Spleen (tissue), 11 donors: Measurements from ENCODE around the gene CAMK2B. TPM values are rescaled to one million over a fixed set of nuclear protein-coding genes. Genes with fewer than 3 reads are reported as not detected.

ENCODE experiments used
- DNase-seq: peaks from one replicate; pipeline ENCODE4 v3.0.0-alpha.2; 2020
- H3K27ac ChIP-seq, 8 donors: fragments of 200-600 bp; sonication (generic) in 7 of 8; 1 replicate in 4 of 8; 2 replicates in 4 of 8; pipeline versions ENCODE4 v1.5.0 to v1.8.0; 2016 to 2021; ENCODE audit warnings: inconsistent platforms in 4 of 8, mild to moderate bottlenecking in 4 of 8, moderate library complexity in 1 of 8
- H3K27me3 ChIP-seq, 7 donors: fragments of 200-600 bp; sonication (generic) in 6 of 7; replicated peaks in 1 of 7; 1 replicate in 4 of 7; 2 replicates in 3 of 7; pipeline versions ENCODE4 v1.5.0 to v1.8.0; 2016 to 2021; ENCODE audit warnings: inconsistent platforms in 3 of 7, mild to moderate bottlenecking in 1 of 7
- H3K36me3 ChIP-seq, 6 donors: fragments of 200-600 bp; sonication (generic) in 5 of 6; 1 replicate in 4 of 6; 2 replicates in 2 of 6; pipeline versions ENCODE4 v1.5.0 to v1.8.0; 2016 to 2021; ENCODE audit warnings: inconsistent platforms in 2 of 6
- H3K4me1 ChIP-seq, 6 donors: fragments of 200-600 bp; sonication (generic) in 5 of 6; 1 replicate in 3 of 6; 2 replicates in 3 of 6; pipeline versions ENCODE4 v1.5.0 to v1.8.0; 2016 to 2021; ENCODE audit warnings: inconsistent platforms in 3 of 6
- H3K4me3 ChIP-seq, 8 donors: fragments of 200-600 bp; sonication (generic) in 7 of 8; 1 replicate in 4 of 8; 2 replicates in 4 of 8; pipeline versions ENCODE4 v1.5.0 to v1.8.0; 2016 to 2021; ENCODE audit warnings: inconsistent platforms in 4 of 8, mild to moderate bottlenecking in 4 of 8, moderate library complexity in 2 of 8
- H3K9me3 ChIP-seq, 8 donors: fragments of 200-600 bp; sonication (generic) in 7 of 8; 1 replicate in 4 of 8; 2 replicates in 4 of 8; pipeline versions ENCODE4 v1.5.0 to v1.8.0; 2016 to 2021; ENCODE audit warnings: inconsistent platforms in 4 of 8
- CTCF ChIP-seq, 11 experiments: fragments of 200-600 bp in 7 of 11; fragments of 450-650 bp in 4 of 11; sonication (generic) in 4 of 11; IDR thresholded peaks in 8 of 11; conservative IDR thresholded peaks in 3 of 11; 1 replicate in 7 of 11; 2 replicates in 4 of 11; pipeline versions ENCODE4 v1.4.0 to v1.8.0; 2016 to 2021; ENCODE audit warnings: antibody characterized with exemption in 11 of 11, inconsistent platforms in 4 of 11, mild to moderate bottlenecking in 1 of 11
- POLR2A ChIP-seq, 3 donors: fragments of 450-650 bp; IDR thresholded peaks; one replicate each; pipeline ENCODE4 v1.5.1; 2017; ENCODE audit warnings: antibody characterized with exemption in 3 of 3, mild to moderate bottlenecking in 1 of 3
- POLR2AphosphoS5 ChIP-seq, 3 donors: sonication (generic); formaldehyde crosslinking; IDR thresholded peaks; one replicate each; pipeline ENCODE4 v1.5.1; 2017; ENCODE audit warnings: antibody characterized with exemption in 3 of 3
- WGBS, 5 donors: extraction: QIAGEN DNeasy Blood & Tissue Kit in 3 of 5; methylation state at CpG; one replicate each; pipeline versions ENCODE4 v1.1.5 to v1.1.7; 2013 to 2018; 5-methylcytosine and 5-hydroxymethylcytosine counted together
- intact Hi-C: fragments of 100-400 bp; cut with DNase I; formaldehyde crosslinking; loops from one replicate; pipeline ENCODE4 v1.15.0; 2023; ENCODE audit warnings: low total_unique reads
- polyA plus RNA-seq, 3 donors: library from polyadenylated mRNA; stranded (reverse); fragments of 200-250 nt; gene quantifications; one replicate each; pipeline ENCODE4 v1.2.1, GENCODE V29; 2013
- total RNA-seq, 7 donors: library from RNA; depleted of rRNA in 3 of 7; stranded (reverse); fragments of >200 nt in 3 of 7; fragmentation: NEBNext Ultra II Directional in 4 of 7; extraction: Animal tissue kit (Norgen Biotek cat#: 25700) in 4 of 7; gene quantifications; one replicate each; pipeline versions ENCODE4 v1.1.0 to v1.2.1, GENCODE V29; 2016 to 2021
- donor health status: healthy with polysubstance abuse.
- donor health status: DM: no; HTN: no; CAD: no; lungs with moderate emphysema.
- donor health status: DM: no; HTN: no; CAD: no.
- donor health status: Bipolar disorder and iron deficiency.
- donor health status: healthy.
- donor health status: DM: no; HTN: no; CAD: no.
- donor health status: DM: yes; HTN: yes; CAD: no.

Gene CAMK2B
- total and polyA plus RNA-seq, 10 donors: 0.20 to 2.9 (median 0.61) TPM; not detected in 2

DNA sequence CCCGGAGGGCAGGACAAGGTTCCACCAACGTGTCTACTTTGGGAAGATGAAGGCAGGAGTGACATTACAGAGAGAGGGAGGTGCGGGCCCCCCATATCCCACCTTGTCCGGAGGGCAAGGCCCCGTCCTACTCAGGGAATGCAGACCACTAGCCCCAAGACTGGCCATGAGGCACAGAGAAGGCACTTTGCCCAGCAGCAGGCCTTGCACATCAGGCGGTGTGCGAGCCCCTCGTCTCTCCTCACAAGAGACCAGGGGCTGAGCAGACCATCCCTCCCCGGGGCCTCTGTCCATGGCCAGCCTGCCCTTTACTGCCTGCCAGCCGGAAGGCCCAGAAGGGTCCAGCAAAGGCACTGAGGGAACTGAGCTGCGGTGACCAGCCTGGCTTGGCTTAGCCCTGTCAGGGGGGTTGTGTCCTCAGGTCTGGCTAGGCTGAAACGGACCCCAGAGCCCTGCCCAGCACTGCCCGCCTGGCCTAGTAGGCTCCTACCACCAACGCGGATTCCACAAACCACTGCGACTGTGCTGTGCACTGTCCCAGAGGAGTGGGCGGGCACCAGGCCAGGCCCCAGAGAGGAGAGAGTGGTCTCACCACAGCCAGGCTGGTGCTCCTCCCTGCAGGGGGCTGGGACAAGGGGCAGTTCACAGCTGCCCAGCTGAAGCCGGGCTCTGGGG is 16.7 kb downstream of the CAMK2B start:
- H3K36me3 ChIP-seq: no peaks in the 10 kb centered on the region
- intact Hi-C loops: no loop called here

GRCh38 chr7:44307905-44308595 is 17.3 kb downstream of the CAMK2B start:
- H3K9me3 ChIP-seq: no peaks in the 10 kb centered on the region
- H3K27me3 ChIP-seq: peaks cover 0 to 26% (median 12%) of the 10 kb centered on the region in 7 donors
- no peak overlapping the region for H3K4me3 ChIP-seq
- DNase-seq: peak; percentile 57
- TF ChIP-seq CTCF (IDR thresholded peaks at IDR 0.05 in 8 of 11, conservative IDR thresholded peaks at IDR 0.05 in 3 of 11) (no peak), POLR2AphosphoS5 (IDR thresholded peaks at IDR 0.05) (no peak), POLR2A (IDR thresholded peaks at IDR 0.05) (no peak)
- no peak overlapping the region for H3K27ac ChIP-seq
- intact Hi-C loops: no loop called here
- WGBS, 5 donors: 80 to 94% (median 88%) methylated on average over 8 of the region's 8 CpGs
- no peaks in the 10 kb centered on the region for H3K36me3 ChIP-seq
- peaks cover 4 to 18% (median 11%) of the 10 kb centered on the region in 6 donors for H3K4me1 ChIP-seq

More for the DNA sequence above, 16.7 kb downstream of the CAMK2B start:
- WGBS, 5 donors: 85 to 97% (median 95%) methylated on average over 8 to 18 of the region's 18 CpGs
- peaks cover 0 to 26% (median 12%) of the 10 kb centered on the region in 7 donors for H3K27me3 ChIP-seq
- peak; percentile 72 for DNase-seq
- H3K4me1 ChIP-seq: peaks cover 4 to 18% (median 11%) of the 10 kb centered on the region in 6 donors
- no peak overlapping the region for H3K27ac ChIP-seq
- H3K9me3 ChIP-seq: no peaks in the 10 kb centered on the region
- H3K4me3 ChIP-seq: no peak overlapping the region
- TF ChIP-seq POLR2A (IDR thresholded peaks at IDR 0.05) (no peak), CTCF (IDR thresholded peaks at IDR 0.05 in 8 of 11, conservative IDR thresholded peaks at IDR 0.05 in 3 of 11) (no peak), POLR2AphosphoS5 (IDR thresholded peaks at IDR 0.05) (no peak)

DNA sequence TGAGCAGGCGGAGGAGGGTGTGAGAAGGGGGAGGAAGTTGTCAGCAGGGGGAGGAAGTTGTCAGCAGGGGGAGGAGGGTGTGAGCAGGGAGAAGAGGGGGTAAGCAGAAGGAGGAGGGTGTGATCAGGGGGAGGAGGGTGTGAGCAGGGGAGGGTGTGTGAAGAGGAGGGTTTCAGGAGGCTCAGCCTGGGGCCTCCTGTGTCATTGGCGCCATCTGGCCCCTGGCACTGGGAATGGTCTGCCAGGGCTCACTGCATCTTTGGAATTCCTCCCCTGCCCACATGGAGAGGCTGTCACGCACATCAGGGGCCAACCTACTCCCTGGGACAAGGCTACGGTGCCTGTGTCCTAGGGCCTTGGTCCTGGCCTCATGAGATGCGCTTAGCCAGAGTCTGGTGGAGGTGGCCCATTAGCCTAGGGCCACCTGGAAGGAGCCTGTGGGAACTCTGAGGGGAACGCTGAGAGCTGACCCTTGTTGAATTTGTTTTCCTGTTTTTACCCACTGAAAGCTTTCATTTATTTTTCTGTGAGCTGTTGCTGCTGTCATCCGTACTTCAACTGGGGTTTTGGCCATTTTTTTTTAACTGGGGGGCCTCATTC is 18.0 kb downstream of the CAMK2B start:
- Histone ChIP-seq H3K4me3 (no peak overlapping the region), H3K27ac (no peak overlapping the region), H3K9me3 (no peaks in the 10 kb centered on the region), H3K36me3 (no peaks in the 10 kb centered on the region), H3K4me1 (peaks cover 4 to 18% (median 11%) of the 10 kb centered on the region in 6 donors), H3K27me3 (peaks cover 0 to 26% (median 12%) of the 10 kb centered on the region in 7 donors)
- intact Hi-C loops: no loop called here
- WGBS, 5 donors: 74 to 87% (median 85%) methylated on average over 7 of the region's 7 CpGs
- TF ChIP-seq CTCF (IDR thresholded peaks at IDR 0.05 in 8 of 11, conservative IDR thresholded peaks at IDR 0.05 in 3 of 11): no peak
- no peak for TF ChIP-seq POLR2AphosphoS5 (IDR thresholded peaks at IDR 0.05)
- no peak for TF ChIP-seq POLR2A (IDR thresholded peaks at IDR 0.05)
- DNase-seq: no peak

DNA sequence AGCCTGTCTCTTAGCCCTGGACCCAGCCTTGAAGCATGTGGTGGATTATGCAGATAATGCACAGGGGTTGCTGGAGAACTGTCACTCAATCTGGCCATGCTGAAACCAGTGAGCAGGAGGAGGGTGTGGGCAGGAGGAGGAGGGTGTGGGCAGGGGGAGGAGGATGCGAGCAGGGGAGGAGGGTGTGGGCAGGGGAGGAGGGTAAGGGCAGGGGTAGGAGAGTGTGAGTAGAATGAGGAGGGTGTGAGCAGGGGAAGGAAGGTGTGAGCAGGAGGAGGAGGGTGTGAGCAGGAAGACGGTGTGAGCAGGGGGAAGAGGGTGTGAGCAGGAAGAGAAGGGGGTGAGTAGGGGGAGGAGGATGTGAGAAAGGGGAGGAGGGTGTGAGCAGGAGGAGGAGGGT is 18.8 kb downstream of the CAMK2B start:
- DNase-seq: no peak
- Histone ChIP-seq H3K9me3 (no peaks in the 10 kb centered on the region), H3K4me3 (no peak overlapping the region), H3K36me3 (no peaks in the 10 kb centered on the region), H3K27me3 (peaks cover 0 to 25% (median 12%) of the 10 kb centered on the region in 7 donors), H3K27ac (no peak overlapping the region), H3K4me1 (peaks cover 4 to 18% (median 11%) of the 10 kb centered on the region in 6 donors)
- intact Hi-C loops: no loop called here
- WGBS, 5 donors: 35 to 53% (median 40%) methylated on average over 2 of the region's 2 CpGs
- no peak for TF ChIP-seq CTCF (IDR thresholded peaks at IDR 0.05 in 8 of 11, conservative IDR thresholded peaks at IDR 0.05 in 3 of 11)
- TF ChIP-seq POLR2AphosphoS5 (IDR thresholded peaks at IDR 0.05): no peak
- no peak for TF ChIP-seq POLR2A (IDR thresholded peaks at IDR 0.05)
